Measurements from ENCODE around the gene TEPSIN.

GRCh38 chr17:81200695-81201580, 37.9 kb downstream of the TEPSIN start:
- TF ChIP-seq CTCF (IDR thresholded peaks at IDR 0.05): peak; percentile 35 to 77 (median 64)
- TF ChIP-seq POLR2A (IDR thresholded peaks at IDR 0.05): no peak

Measured in transverse colon (tissue), 3 donors.